Mammary epithelial cell (primary cell): ENCODE results near the gene TUBA4A.

ENCODE experiments used
- EZH2 ChIP-seq: IDR thresholded peaks from 2 replicates; pipeline ENCODE4 v1.6.1; 2012; ENCODE audit warnings: low read length, inconsistent platforms, borderline replicate concordance
- TF ChIP-seq, protein P1 (sequence below), 2 donors: IDR thresholded peaks in 1 of 2; conservative IDR thresholded peaks in 1 of 2; 2 replicates each; pipeline ENCODE4 v1.5.1; 2011 to 2012; ENCODE audit warnings: inconsistent platforms in 2 of 2, low read length in 2 of 2, mild to moderate bottlenecking in 2 of 2, control low read depth in 1 of 2, low read depth in 1 of 2; ENCODE audit not compliant: insufficient read depth in 1 of 2; ENCODE audit errors: extremely low read depth in 1 of 2

DNA sequence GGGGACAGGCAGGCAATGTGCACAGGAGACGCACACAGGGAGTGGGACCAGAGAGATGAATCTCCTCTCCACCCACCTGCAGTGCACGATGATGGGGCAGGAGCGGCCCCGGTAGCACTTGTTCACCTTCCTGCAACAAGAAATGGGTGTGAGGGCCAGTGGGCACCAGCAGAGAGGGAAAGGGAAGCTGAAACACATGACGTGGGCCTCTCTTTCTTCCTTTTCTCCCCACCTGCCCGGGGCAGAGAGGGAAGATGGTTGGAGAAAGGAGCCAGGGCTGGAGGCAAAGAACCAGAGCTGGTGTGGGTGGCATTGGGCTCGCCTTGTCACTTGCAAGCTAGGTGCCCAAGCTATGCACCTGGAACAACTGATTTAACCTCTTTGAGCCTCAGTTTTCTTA lies 37.7 kb upstream of the TUBA4A start:
- TF ChIP-seq, protein P1, sequence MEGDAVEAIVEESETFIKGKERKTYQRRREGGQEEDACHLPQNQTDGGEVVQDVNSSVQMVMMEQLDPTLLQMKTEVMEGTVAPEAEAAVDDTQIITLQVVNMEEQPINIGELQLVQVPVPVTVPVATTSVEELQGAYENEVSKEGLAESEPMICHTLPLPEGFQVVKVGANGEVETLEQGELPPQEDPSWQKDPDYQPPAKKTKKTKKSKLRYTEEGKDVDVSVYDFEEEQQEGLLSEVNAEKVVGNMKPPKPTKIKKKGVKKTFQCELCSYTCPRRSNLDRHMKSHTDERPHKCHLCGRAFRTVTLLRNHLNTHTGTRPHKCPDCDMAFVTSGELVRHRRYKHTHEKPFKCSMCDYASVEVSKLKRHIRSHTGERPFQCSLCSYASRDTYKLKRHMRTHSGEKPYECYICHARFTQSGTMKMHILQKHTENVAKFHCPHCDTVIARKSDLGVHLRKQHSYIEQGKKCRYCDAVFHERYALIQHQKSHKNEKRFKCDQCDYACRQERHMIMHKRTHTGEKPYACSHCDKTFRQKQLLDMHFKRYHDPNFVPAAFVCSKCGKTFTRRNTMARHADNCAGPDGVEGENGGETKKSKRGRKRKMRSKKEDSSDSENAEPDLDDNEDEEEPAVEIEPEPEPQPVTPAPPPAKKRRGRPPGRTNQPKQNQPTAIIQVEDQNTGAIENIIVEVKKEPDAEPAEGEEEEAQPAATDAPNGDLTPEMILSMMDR (conservative IDR thresholded peaks at IDR 0.05 in 1 of 2, IDR thresholded peaks at IDR 0.05 in 1 of 2; ENCODE audit: extremely low read depth in 1 of 2, insufficient read depth in 1 of 2, low read depth in 1 of 2, low read length in 2 of 2), result no peak
- no peak for TF ChIP-seq EZH2
